ENCODE measurements around the gene TPSG1.
"Not testable (repeated sequence)": the region's sequence is repeated elsewhere in the genome, so short reads cannot be mapped to it uniquely, and the experiment has no call there.

GRCh38 chr16:1198671-1199346 lies 26.3 kb downstream of the TPSG1 start:
- TF ChIP-seq ATF2 (CRISPR knock-in tag; IDR thresholded peaks at IDR 0.05; ENCODE audit: borderline replicate concordance, low read depth); CTCF (IDR thresholded peaks at IDR 0.05); ZNF232 (CRISPR knock-in tag; IDR thresholded peaks at IDR 0.05); USF1 (CRISPR knock-in tag; IDR thresholded peaks at IDR 0.05); SOX15 (CRISPR knock-in tag; IDR thresholded peaks at IDR 0.05); FOXP1 (CRISPR knock-in tag; IDR thresholded peaks at IDR 0.05; ENCODE audit: borderline replicate concordance); OVOL2 (CRISPR knock-in tag; IDR thresholded peaks at IDR 0.05; ENCODE audit: borderline replicate concordance); NR1H2 (CRISPR knock-in tag; IDR thresholded peaks at IDR 0.05); HMGXB4 (CRISPR knock-in tag; IDR thresholded peaks at IDR 0.05); E2F4 (CRISPR knock-in tag; IDR thresholded peaks at IDR 0.05; ENCODE audit: borderline replicate concordance, low read depth): not testable (repeated sequence)
